ENCODE data around the gene CNPY1. TPM values are rescaled to one million over a fixed set of nuclear protein-coding genes. Genes with fewer than 3 reads are reported as not detected.

CNPY1 gene
- total RNA-seq, 1 donor from 2014 or later: not detected

- H3K9me3 Mint-ChIP-seq (ENCODE audit: unreplicated experiment): no peaks in the 10 kb centered on the region
- H3K27me3 Mint-ChIP-seq (ENCODE audit: unreplicated experiment): peaks cover 8% of the 10 kb centered on the region
- no peak overlapping the region for H3K27ac Mint-ChIP-seq (ENCODE audit: unreplicated experiment)
- H3K36me3 Mint-ChIP-seq (ENCODE audit: unreplicated experiment): no peaks in the 10 kb centered on the region
- no peaks in the 10 kb centered on the region for H3K4me1 Mint-ChIP-seq (ENCODE audit: unreplicated experiment)
- H3K4me3 Mint-ChIP-seq (ENCODE audit: unreplicated experiment): no peak overlapping the region
- DNase-seq (ENCODE audit: extremely low spot score, unreplicated experiment): no peak
- TF ChIP-seq CTCF (IDR thresholded peaks at IDR 0.05): no peak
Measured at GRCh38 chr7:155571581-155572345, 25.4 kb upstream of the CNPY1 start.

GRCh38 chr7:155570991-155571390 lies 24.6 kb upstream of the CNPY1 start:
- no peak for TF ChIP-seq CTCF (IDR thresholded peaks at IDR 0.05)
- H3K4me1 Mint-ChIP-seq (ENCODE audit: unreplicated experiment): no peaks in the 10 kb centered on the region
- H3K27me3 Mint-ChIP-seq (ENCODE audit: unreplicated experiment): peaks cover 8% of the 10 kb centered on the region
- no peak for DNase-seq (ENCODE audit: extremely low spot score, unreplicated experiment)
- no peaks in the 10 kb centered on the region for H3K36me3 Mint-ChIP-seq (ENCODE audit: unreplicated experiment)
- no peaks in the 10 kb centered on the region for H3K9me3 Mint-ChIP-seq (ENCODE audit: unreplicated experiment)
- no peak overlapping the region for H3K27ac Mint-ChIP-seq (ENCODE audit: unreplicated experiment)
- H3K4me3 Mint-ChIP-seq (ENCODE audit: unreplicated experiment): no peak overlapping the region

GRCh38 chr7:155570171-155570958 lies 24.0 kb upstream of the CNPY1 start:
- no peaks in the 10 kb centered on the region for H3K4me1 Mint-ChIP-seq (ENCODE audit: unreplicated experiment)
- DNase-seq (ENCODE audit: extremely low spot score, unreplicated experiment): no peak
- no peaks in the 10 kb centered on the region for H3K36me3 Mint-ChIP-seq (ENCODE audit: unreplicated experiment)
- no peak overlapping the region for H3K27ac Mint-ChIP-seq (ENCODE audit: unreplicated experiment)
- TF ChIP-seq CTCF (IDR thresholded peaks at IDR 0.05): no peak
- no peaks in the 10 kb centered on the region for H3K9me3 Mint-ChIP-seq (ENCODE audit: unreplicated experiment)
- no peak overlapping the region for H3K4me3 Mint-ChIP-seq (ENCODE audit: unreplicated experiment)
- peaks cover 8% of the 10 kb centered on the region for H3K27me3 Mint-ChIP-seq (ENCODE audit: unreplicated experiment)

- DNase-seq (ENCODE audit: extremely low spot score, unreplicated experiment): no peak
- Mint-ChIP-seq H3K27ac (ENCODE audit: unreplicated experiment) (no peak overlapping the region), H3K9me3 (ENCODE audit: unreplicated experiment) (no peaks in the 10 kb centered on the region), H3K36me3 (ENCODE audit: unreplicated experiment) (no peaks in the 10 kb centered on the region), H3K4me3 (ENCODE audit: unreplicated experiment) (no peak overlapping the region), H3K27me3 (ENCODE audit: unreplicated experiment) (peaks cover 8% of the 10 kb centered on the region), H3K4me1 (ENCODE audit: unreplicated experiment) (no peaks in the 10 kb centered on the region)
- no peak for TF ChIP-seq CTCF (IDR thresholded peaks at IDR 0.05)
Measured at GRCh38 chr7:155569681-155570080, 23.3 kb upstream of the CNPY1 start.

- no peaks in the 10 kb centered on the region for H3K9me3 Mint-ChIP-seq (ENCODE audit: unreplicated experiment)
- H3K4me1 Mint-ChIP-seq (ENCODE audit: unreplicated experiment): no peaks in the 10 kb centered on the region
- TF ChIP-seq CTCF (IDR thresholded peaks at IDR 0.05): no peak
- H3K27me3 Mint-ChIP-seq (ENCODE audit: unreplicated experiment): peaks cover 8% of the 10 kb centered on the region
- no peaks in the 10 kb centered on the region for H3K36me3 Mint-ChIP-seq (ENCODE audit: unreplicated experiment)
- no peak for DNase-seq (ENCODE audit: extremely low spot score, unreplicated experiment)
- H3K4me3 Mint-ChIP-seq (ENCODE audit: unreplicated experiment): no peak overlapping the region
- no peak overlapping the region for H3K27ac Mint-ChIP-seq (ENCODE audit: unreplicated experiment)
Measured at GRCh38 chr7:155568842-155569494, 22.6 kb upstream of the CNPY1 start.

Data from osteocyte (in vitro differentiated cells).